HG03045 (cell line): Measurements from ENCODE around the gene EIPR1.
"Not testable (repeated sequence)": the region's sequence is repeated elsewhere in the genome, so short reads cannot be mapped to it uniquely, and the experiment has no call there.

ENCODE experiments used
- ATAC-seq: cut with Tn5 transposase; IDR thresholded peaks from one replicate; pipeline ENCODE4 v1.9.1; 2021; ENCODE audit warnings: mild to moderate bottlenecking, moderate library complexity; ENCODE audit not compliant: unreplicated experiment

The EIPR1 gene

GRCh38 chr2:3291113-3291512 is 86.5 kb downstream of the EIPR1 start:
- no peak for ATAC-seq

GRCh38 chr2:3290655-3291054 is 87.0 kb downstream of the EIPR1 start:
- ATAC-seq: no peak

- no peak for ATAC-seq
Observed at GRCh38 chr2:3289971-3290370, 87.6 kb downstream of the EIPR1 start.

- ATAC-seq: no peak
Observed at GRCh38 chr2:3289526-3289925, 88.1 kb downstream of the EIPR1 start.

- no peak for ATAC-seq
Observed at GRCh38 chr2:3289171-3289515, 88.5 kb downstream of the EIPR1 start.

GRCh38 chr2:3288470-3289170 is 89.0 kb downstream of the EIPR1 start:
- ATAC-seq: no peak

DNA sequence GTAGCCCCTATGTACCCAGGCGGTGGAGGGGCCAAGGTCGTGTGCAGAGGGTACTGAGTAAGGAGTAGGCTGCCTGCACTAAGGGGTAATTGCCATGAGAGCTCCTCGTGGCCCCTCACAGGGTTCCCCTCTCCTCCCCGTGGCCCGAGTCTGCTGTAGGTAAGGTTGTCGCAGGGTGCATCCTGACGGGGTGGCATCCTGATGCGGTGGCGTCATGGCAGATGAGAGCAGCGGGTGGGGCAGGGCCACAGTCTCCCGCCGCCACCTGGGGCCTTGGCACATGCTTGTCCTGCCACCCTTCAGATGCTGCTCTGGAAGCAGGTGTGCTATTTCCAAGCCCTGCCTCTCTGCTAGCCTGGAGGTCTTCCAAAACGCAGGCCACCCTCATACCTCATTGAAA is 89.7 kb downstream of the EIPR1 start:
- no peak for ATAC-seq

GRCh38 chr2:3286646-3287036 is 91.0 kb downstream of the EIPR1 start:
- ATAC-seq: not testable (repeated sequence)

DNA sequence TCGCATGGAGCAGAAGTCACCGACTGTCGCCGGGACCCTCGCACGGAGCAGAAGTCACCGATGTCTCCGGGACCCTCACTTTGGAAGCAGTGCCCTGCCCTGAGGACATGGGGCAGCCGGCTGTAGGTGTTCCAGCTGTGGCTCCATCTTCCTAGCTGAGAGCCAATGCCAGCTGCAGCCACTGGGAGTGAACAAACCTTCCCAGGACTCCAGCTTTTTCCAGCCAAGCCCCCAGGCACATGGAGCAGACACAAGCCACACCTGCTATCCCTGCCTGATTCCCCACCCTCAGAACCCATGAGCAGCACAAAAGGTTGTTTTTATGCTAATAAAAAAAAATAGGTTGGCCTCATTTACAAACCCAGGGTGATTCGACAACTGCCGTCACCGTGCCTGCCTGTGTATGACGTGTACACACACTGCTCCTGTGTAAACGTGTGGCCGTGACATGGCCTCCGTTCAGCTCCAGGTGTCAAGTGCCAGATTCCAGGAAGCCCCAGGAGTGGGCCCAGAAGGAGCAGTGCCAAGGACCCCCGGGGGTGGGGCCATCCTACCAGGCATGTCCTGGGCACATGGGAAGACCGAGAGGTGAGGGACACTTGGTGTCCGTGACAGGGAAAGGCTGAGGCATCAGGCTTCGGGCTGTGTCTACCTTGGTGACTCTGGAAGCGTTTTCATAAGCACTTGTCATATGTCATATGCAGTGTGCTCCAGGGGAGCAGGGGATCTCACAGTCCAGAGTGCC is 91.5 kb downstream of the EIPR1 start:
- ATAC-seq: no peak

DNA sequence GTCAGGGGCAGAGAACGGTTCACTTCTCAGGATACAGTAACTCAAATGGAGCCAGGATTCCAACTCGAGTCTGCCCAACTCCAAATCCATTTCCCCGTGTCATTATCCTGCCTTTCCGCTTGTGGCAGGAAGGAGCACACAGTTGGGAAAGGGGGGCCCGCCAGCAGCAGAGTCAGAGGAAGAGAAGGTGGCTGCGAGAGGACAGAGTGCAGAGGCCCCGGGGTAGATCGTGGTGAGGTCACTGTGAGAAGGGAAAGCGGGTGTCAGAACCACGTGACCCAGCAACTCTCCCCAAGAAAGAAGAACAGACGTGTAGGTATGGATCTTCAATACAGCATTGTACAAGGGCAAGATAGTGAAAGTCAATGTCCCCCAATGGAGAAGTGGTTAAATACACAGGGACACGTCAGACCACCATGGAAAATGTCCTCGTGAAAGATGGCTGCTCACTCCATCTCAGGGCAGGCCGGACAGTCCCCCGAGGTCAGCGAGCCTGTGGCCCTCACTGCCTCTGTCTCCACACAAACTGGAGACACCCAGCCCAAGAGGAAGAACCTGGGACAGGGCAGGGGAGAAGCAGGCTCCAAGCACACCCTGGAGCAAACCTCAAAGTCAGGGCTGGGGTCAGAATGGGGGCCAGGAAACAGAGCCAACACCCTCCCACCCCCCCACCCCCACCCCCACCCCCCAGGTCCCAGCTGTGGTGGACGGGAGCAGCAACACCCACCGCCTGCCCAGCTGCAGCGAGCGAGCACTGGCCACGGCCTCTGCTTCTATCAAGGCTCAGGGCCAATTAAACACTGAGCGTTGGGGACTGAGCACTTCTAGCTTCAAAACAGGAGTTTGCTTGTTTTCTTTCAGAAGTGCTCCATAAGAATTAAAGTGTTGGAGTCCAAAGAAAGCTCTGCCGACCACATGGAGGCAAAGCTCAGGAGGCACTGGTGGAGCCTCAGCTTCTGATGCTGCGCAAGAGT is 92.7 kb downstream of the EIPR1 start:
- no peak for ATAC-seq

GRCh38 chr2:3283876-3284656 is 93.6 kb downstream of the EIPR1 start:
- not testable (repeated sequence) for ATAC-seq

- no peak for ATAC-seq
Observed at GRCh38 chr2:3283206-3283605, 94.4 kb downstream of the EIPR1 start.

- no peak for ATAC-seq
Observed at GRCh38 chr2:3282056-3282998, 95.3 kb downstream of the EIPR1 start.

DNA sequence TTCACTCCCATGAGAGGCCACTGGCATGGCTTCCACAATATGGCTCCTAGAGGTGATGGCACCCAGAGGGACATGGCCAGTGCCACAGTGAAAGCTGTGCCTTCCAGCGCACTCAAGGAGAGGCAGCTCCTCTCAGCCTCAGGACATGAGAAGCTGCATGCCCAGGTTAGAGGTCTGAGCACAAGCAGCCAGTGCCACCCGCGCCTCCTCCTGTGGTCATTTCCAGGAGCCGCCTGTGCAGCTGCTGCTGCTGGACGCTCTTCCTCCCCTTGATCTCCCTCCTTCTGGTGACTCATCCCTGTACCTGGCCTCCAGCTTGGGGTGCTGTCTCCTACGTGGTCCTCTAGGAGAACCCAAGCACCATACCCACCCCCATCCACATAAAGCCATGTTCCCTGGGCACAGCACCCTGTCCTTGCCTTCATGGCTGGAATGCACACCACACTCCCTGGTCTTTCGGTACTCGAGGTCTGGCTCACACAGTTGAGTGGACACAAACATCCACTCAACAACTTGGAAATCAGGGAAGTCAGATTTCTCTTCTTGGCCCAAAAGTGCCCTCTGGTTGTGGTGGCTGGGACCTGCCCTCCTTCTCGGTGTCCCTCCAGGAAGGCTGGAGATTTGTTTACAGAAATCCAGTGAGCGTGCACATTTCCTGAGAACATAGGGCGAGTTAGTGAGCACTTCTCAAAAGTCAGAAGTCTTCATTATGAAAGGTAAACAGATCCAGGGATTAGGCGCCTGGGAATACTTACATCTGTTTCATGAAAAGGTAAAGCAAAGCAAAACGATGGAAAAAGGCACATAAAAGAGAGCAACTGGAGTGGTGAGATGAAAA is 96.7 kb downstream of the EIPR1 start:
- ATAC-seq: no peak

DNA sequence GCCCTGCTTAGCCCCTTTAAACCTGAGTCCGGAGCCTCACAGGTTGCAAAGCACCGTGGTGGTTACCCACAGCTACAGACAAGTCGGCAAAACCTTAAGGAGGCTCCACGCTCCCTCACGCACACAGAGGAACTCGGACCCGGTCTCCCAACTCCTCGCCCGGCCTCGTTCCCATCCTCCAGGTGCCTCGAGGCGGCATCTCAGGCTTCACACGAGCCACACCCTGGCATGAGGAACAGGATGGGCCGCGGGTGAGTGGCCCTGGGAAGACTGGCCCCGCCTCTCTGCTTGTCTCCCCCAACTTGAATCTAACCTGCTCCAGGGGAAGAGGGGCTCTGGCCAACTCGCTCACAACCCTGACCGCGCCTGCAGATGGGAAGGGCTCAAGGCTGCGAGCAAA is 97.4 kb downstream of the EIPR1 start:
- ATAC-seq: no peak

GRCh38 chr2:3279236-3279960 is 98.2 kb downstream of the EIPR1 start:
- ATAC-seq: no peak

- no peak for ATAC-seq
Observed at GRCh38 chr2:3278521-3279218, 98.9 kb downstream of the EIPR1 start.
